ENCODE data around the gene PLEKHA7.

PLEKHA7 gene

DNA sequence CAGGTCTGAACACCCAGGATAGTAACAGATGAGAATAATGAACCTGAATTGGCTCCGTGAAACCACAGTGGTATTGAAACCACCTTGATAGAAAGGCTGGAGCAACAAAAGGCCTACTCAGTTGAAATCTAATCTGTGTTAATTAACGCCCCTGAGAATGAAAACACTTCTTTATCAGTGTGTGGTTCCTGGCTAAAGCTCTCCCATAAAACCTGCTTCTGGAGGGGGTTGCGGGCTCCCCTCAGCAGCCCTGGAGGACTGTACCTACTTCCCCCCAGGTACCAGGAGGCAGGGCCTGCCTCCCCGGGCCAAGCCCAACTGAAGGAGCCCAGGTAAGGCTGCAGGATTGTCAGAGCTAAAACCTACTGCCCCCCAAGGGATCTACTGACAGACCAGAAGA lies 54.6 kb downstream of the PLEKHA7 start:
- H3K4me3 Mint-ChIP-seq = no peak overlapping the region
- H3K4me1 Mint-ChIP-seq (ENCODE audit: low read depth) = no peaks in the 10 kb centered on the region
- H3K27me3 Mint-ChIP-seq = no peaks in the 10 kb centered on the region
- intact Hi-C loops (cut with micrococcal nuclease) = no loop called here
- H3K27ac Mint-ChIP-seq = no peak overlapping the region
- H3K36me3 Mint-ChIP-seq (ENCODE audit: low read depth) = no peaks in the 10 kb centered on the region
- no peaks in the 10 kb centered on the region for H3K9me3 Mint-ChIP-seq

- no peak overlapping the region for H3K27ac Mint-ChIP-seq
- no peaks in the 10 kb centered on the region for H3K36me3 Mint-ChIP-seq (ENCODE audit: low read depth)
- H3K4me3 Mint-ChIP-seq = no peak overlapping the region
- no peaks in the 10 kb centered on the region for H3K4me1 Mint-ChIP-seq (ENCODE audit: low read depth)
- intact Hi-C loops (cut with micrococcal nuclease) = no loop called here
- H3K9me3 Mint-ChIP-seq = no peaks in the 10 kb centered on the region
- H3K27me3 Mint-ChIP-seq = no peaks in the 10 kb centered on the region
These were observed 55.4 kb downstream of the PLEKHA7 start for GRCh38 chr11:16958833-16959232.

- H3K4me3 Mint-ChIP-seq = no peak overlapping the region
- H3K9me3 Mint-ChIP-seq = no peaks in the 10 kb centered on the region
- H3K36me3 Mint-ChIP-seq (ENCODE audit: low read depth) = no peaks in the 10 kb centered on the region
- no peaks in the 10 kb centered on the region for H3K4me1 Mint-ChIP-seq (ENCODE audit: low read depth)
- H3K27ac Mint-ChIP-seq = no peak overlapping the region
- intact Hi-C loops (cut with micrococcal nuclease) = no loop called here
- H3K27me3 Mint-ChIP-seq = no peaks in the 10 kb centered on the region
These were observed 57.6 kb downstream of the PLEKHA7 start for GRCh38 chr11:16956538-16957153.

DNA sequence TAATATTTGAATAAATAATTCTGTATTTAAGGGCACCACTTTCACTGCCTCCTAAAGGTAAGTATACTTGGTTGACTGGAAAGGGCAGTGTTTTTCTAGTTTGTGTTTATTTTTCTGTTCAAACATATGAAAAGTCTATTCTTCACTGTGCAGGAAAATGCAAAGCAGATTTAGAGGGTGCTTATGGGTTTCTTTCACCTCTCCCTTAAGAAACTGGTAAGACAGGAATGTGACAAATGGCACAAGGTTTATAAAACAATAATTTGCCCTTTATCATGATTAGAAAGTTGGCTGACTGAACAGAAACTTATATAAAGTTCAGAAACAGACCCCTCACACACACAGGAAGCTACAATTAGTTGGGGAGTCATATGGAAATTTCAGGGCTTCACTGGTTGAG lies 60.6 kb downstream of the PLEKHA7 start:
- Mint-ChIP-seq H3K36me3 (ENCODE audit: low read depth) (no peaks in the 10 kb centered on the region), H3K27ac (no peak overlapping the region), H3K27me3 (no peaks in the 10 kb centered on the region), H3K4me1 (ENCODE audit: low read depth) (no peaks in the 10 kb centered on the region), H3K9me3 (no peaks in the 10 kb centered on the region), H3K4me3 (no peak overlapping the region)
- intact Hi-C loops (cut with micrococcal nuclease) = no loop called here

GRCh38 chr11:16946477-16947282 lies 67.5 kb downstream of the PLEKHA7 start:
- Mint-ChIP-seq H3K36me3 (ENCODE audit: low read depth) (no peaks in the 10 kb centered on the region), H3K9me3 (no peaks in the 10 kb centered on the region), H3K27ac (no peak overlapping the region), H3K27me3 (no peaks in the 10 kb centered on the region), H3K4me3 (no peak overlapping the region), H3K4me1 (ENCODE audit: low read depth) (no peaks in the 10 kb centered on the region)
- intact Hi-C loops (cut with micrococcal nuclease) = loop anchor here (5.0 kb wide), 1 partner anchor 116 kb away; no protein-coding TSS in a partner anchor

DNA sequence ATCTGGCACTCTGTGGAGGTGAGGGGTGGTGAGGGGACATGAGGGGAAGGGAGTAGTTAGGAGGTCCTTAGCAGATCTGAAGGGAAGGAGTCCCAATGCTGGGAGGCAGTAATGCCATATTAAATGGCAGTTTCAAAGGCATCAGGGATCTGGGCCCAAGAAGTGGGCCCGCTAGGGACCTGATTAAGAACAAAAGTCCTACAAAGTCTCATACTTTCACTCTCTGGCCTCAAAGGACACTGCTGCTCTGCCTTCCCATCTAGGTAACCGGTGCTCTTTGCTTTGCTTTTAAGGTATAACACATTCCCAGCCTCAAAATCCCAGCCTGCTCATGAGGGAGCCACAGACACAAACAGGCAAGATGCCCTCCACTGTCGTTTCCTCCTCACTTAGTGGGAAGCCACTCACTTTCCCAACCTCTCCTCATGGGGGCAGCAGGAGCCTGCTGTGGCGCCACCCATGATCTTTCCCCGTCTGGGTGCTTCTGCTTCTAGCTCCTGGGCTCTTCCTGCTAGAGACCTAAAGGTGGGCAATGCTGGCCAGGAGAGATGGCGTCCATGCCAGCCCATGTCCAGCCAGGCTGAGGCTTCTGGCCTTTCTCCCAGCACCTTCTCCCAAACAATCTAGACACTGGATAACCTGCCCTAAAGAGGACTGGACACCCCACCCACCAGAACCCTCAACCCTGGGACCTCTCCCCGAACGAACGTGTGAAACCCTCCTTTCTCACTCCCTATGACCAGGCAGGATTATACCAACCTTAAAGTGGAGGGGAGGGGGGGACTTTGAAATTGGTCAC lies 68.3 kb downstream of the PLEKHA7 start:
- no peaks in the 10 kb centered on the region for H3K9me3 Mint-ChIP-seq
- no peaks in the 10 kb centered on the region for H3K4me1 Mint-ChIP-seq (ENCODE audit: low read depth)
- H3K27me3 Mint-ChIP-seq = no peaks in the 10 kb centered on the region
- H3K36me3 Mint-ChIP-seq (ENCODE audit: low read depth) = no peaks in the 10 kb centered on the region
- intact Hi-C loops (cut with micrococcal nuclease) = loop anchor here (5.0 kb wide), 1 partner anchor 116 kb away; no protein-coding TSS in a partner anchor
- no peak overlapping the region for H3K4me3 Mint-ChIP-seq
- no peak overlapping the region for H3K27ac Mint-ChIP-seq

DNA sequence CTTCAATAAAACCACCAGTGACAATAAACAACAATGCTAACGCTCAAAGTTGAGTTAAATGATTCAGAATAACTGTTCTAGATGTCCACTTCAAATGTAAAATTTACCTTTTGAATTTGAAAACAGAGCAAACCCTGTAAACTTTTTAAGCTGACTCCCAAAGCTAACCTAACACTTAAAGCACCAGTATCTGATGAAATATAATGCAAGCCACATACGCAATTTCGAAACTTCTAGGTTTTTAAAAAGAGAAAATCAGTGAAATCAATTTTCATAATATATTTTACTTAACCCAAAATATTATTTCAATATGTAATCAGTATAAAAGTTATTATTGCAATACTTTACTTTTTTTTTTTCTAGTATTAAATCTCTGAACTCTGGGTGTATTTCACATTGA lies 71.3 kb downstream of the PLEKHA7 start:
- Mint-ChIP-seq H3K27me3 (no peaks in the 10 kb centered on the region), H3K27ac (no peak overlapping the region), H3K36me3 (ENCODE audit: low read depth) (no peaks in the 10 kb centered on the region), H3K4me3 (no peak overlapping the region), H3K9me3 (no peaks in the 10 kb centered on the region), H3K4me1 (ENCODE audit: low read depth) (no peaks in the 10 kb centered on the region)
- intact Hi-C loops (cut with micrococcal nuclease) = no loop called here

DNA sequence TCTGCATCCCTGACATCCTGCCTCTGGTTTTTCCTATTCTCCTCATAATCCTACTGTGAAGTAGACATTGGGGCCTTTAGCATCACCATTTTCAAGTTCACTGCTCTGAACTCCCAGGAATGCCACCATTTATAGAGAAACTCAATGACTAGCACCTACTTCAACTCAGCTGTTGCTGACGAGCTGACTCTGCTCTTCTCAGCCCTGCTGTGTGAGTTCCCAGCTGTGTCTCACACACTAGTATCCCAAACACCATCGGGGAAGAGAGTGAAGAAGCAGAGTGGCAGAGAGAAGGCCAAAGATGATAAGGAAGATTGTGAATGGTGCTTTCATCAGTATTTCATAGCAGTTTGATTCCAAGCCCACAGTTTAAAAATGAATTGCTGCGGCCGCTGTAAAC lies 71.9 kb downstream of the PLEKHA7 start:
- no peaks in the 10 kb centered on the region for H3K36me3 Mint-ChIP-seq (ENCODE audit: low read depth)
- H3K27ac Mint-ChIP-seq = no peak overlapping the region
- intact Hi-C loops (cut with micrococcal nuclease) = no loop called here

GRCh38 chr11:16941935-16942334 lies 72.3 kb downstream of the PLEKHA7 start:
- intact Hi-C loops (cut with micrococcal nuclease) = no loop called here
- no peaks in the 10 kb centered on the region for H3K9me3 Mint-ChIP-seq
- no peaks in the 10 kb centered on the region for H3K36me3 Mint-ChIP-seq (ENCODE audit: low read depth)
- no peaks in the 10 kb centered on the region for H3K27me3 Mint-ChIP-seq
- H3K4me1 Mint-ChIP-seq (ENCODE audit: low read depth) = no peaks in the 10 kb centered on the region
- no peak overlapping the region for H3K27ac Mint-ChIP-seq
- H3K4me3 Mint-ChIP-seq = no peak overlapping the region

More for the DNA sequence above, 71.9 kb downstream of the PLEKHA7 start:
- H3K4me1 Mint-ChIP-seq (ENCODE audit: low read depth) = no peaks in the 10 kb centered on the region
- no peaks in the 10 kb centered on the region for H3K27me3 Mint-ChIP-seq
- H3K4me3 Mint-ChIP-seq = no peak overlapping the region
- H3K9me3 Mint-ChIP-seq = no peaks in the 10 kb centered on the region

- intact Hi-C loops (cut with micrococcal nuclease) = no loop called here
- no peak overlapping the region for H3K27ac Mint-ChIP-seq
- H3K9me3 Mint-ChIP-seq = no peaks in the 10 kb centered on the region
- no peaks in the 10 kb centered on the region for H3K27me3 Mint-ChIP-seq
- H3K36me3 Mint-ChIP-seq (ENCODE audit: low read depth) = no peaks in the 10 kb centered on the region
- no peaks in the 10 kb centered on the region for H3K4me1 Mint-ChIP-seq (ENCODE audit: low read depth)
- no peak overlapping the region for H3K4me3 Mint-ChIP-seq
These were observed 76.2 kb downstream of the PLEKHA7 start for GRCh38 chr11:16938061-16938460.

DNA sequence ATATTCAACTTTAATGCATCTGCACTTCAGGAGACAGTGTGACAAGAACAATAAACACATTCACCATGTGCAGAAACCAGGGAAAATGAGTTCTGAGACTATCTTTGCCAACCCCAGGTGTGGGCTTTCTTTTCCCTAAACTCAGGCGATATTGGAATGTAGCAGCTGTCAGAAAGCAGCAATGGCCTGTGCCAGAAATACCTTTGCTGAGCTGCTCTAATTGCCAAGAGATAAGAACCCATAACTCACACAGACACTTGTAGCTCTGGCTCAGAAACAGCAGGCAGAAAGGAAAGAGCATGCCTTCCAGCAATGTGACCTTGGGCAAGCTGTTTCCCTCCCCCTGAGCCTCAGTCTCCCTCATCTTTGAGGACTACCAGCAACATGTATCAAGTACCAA lies 77.6 kb downstream of the PLEKHA7 start:
- no peaks in the 10 kb centered on the region for H3K36me3 Mint-ChIP-seq (ENCODE audit: low read depth)
- H3K27ac Mint-ChIP-seq = no peak overlapping the region
- peaks cover 3% of the 10 kb centered on the region for H3K27me3 Mint-ChIP-seq
- intact Hi-C loops (cut with micrococcal nuclease) = no loop called here
- no peak overlapping the region for H3K4me3 Mint-ChIP-seq
- H3K4me1 Mint-ChIP-seq (ENCODE audit: low read depth) = no peaks in the 10 kb centered on the region
- H3K9me3 Mint-ChIP-seq = no peaks in the 10 kb centered on the region

GRCh38 chr11:16935518-16936302 lies 78.5 kb downstream of the PLEKHA7 start:
- no peaks in the 10 kb centered on the region for H3K4me1 Mint-ChIP-seq (ENCODE audit: low read depth)
- intact Hi-C loops (cut with micrococcal nuclease) = no loop called here
- no peaks in the 10 kb centered on the region for H3K9me3 Mint-ChIP-seq
- H3K27me3 Mint-ChIP-seq = peaks cover 4% of the 10 kb centered on the region
- no peak overlapping the region for H3K4me3 Mint-ChIP-seq
- H3K36me3 Mint-ChIP-seq (ENCODE audit: low read depth) = no peaks in the 10 kb centered on the region
- no peak overlapping the region for H3K27ac Mint-ChIP-seq

GRCh38 chr11:16933756-16934603 lies 80.2 kb downstream of the PLEKHA7 start:
- H3K36me3 Mint-ChIP-seq (ENCODE audit: low read depth) = no peaks in the 10 kb centered on the region
- no peaks in the 10 kb centered on the region for H3K9me3 Mint-ChIP-seq
- H3K4me1 Mint-ChIP-seq (ENCODE audit: low read depth) = no peaks in the 10 kb centered on the region
- no peak overlapping the region for H3K27ac Mint-ChIP-seq
- peaks cover 4% of the 10 kb centered on the region for H3K27me3 Mint-ChIP-seq
- intact Hi-C loops (cut with micrococcal nuclease) = no loop called here
- H3K4me3 Mint-ChIP-seq = no peak overlapping the region
